Stomach smooth muscle (tissue), 2 donors: Measurements from ENCODE around the gene GPR78.

Experiments
- H3K27ac ChIP-seq: one replicate; pipeline ENCODE4 v1.7.0; 2013; ENCODE audit warnings: mild to moderate bottlenecking, low read length, inconsistent platforms
- H3K27me3 ChIP-seq, 2 donors: one replicate each; pipeline ENCODE4 v1.7.0; 2013; ENCODE audit warnings: low read length in 2 of 2; ENCODE audit not compliant: insufficient read depth in 2 of 2, control insufficient read depth in 1 of 2
- H3K36me3 ChIP-seq, 2 donors: one replicate each; pipeline ENCODE4 v1.7.0; 2013; ENCODE audit warnings: low read length in 2 of 2; ENCODE audit not compliant: control insufficient read depth in 2 of 2, insufficient read depth in 2 of 2
- H3K4me1 ChIP-seq: one replicate; pipeline ENCODE4 v1.7.0; 2013; ENCODE audit warnings: low read length; ENCODE audit not compliant: control insufficient read depth, insufficient read depth
- H3K4me3 ChIP-seq, 2 donors: one replicate each; pipeline ENCODE4 v1.7.0; 2013; ENCODE audit warnings: low read length in 2 of 2
- H3K9ac ChIP-seq, 2 donors: one replicate each; pipeline ENCODE4 v1.7.0; 2013; ENCODE audit warnings: low read length in 2 of 2, mild to moderate bottlenecking in 1 of 2
- H3K9me3 ChIP-seq, 2 donors: one replicate each; pipeline ENCODE4 v1.7.0; 2013; ENCODE audit warnings: low read length in 2 of 2; ENCODE audit not compliant: control insufficient read depth in 2 of 2
- donor health status: healthy.
- donor health status: Pancreatic carcinoma.

GPR78 gene

DNA sequence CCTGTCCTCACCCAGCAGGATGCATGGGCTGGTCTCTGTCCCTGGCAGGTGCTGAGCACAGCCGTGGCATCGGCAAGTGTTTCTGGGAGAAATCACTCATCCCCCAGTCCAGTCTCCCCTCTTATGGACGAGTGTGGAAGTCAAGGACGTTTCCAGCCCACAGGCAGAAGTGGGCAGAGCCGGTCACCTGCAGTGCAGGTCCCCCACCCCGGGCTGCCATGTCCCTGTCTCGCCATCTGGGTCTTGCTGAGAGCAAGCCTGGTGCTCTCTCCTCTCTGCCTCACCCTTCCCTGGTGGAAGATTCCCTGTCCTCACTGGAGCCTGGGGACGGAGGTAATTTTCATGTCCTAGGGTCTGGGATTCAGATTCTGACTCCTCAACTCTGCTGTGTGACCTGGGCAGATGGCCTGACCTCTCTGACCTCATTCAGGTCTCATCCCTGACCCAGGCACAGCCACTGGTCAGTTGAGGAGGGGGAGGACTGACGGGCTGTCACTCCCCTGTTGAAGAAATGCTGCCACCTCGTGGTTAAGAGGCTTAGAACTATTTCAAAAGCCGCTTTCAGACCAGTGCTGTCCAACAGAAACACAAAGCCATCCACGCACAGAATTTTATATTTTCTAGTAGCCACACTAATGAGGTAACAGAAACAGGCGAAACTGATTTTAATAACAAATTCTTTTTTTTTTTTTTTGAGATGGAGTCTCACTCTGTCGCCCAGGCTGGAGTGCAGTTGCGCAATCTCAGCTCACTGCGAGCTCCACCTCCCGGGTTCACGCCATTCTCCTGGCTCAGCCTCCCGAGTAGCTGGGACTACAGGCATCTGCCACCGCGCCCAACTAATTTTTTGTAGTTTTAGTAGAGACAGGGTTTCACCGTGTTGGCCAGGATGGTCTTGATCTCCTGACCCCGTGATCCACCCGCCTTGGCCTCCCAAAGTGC lies 14.2 kb downstream of the GPR78 start:
- Histone ChIP-seq H3K4me1 (peaks cover 16% of the 10 kb centered on the region), H3K9ac (no peak overlapping the region), H3K27ac (no peak overlapping the region), H3K9me3 (no peaks in the 10 kb centered on the region), H3K36me3 (no peaks in the 10 kb centered on the region), H3K27me3 (peaks cover 35 to 40% of the 10 kb centered on the region in 2 donors), H3K4me3 (no peak overlapping the region)

DNA sequence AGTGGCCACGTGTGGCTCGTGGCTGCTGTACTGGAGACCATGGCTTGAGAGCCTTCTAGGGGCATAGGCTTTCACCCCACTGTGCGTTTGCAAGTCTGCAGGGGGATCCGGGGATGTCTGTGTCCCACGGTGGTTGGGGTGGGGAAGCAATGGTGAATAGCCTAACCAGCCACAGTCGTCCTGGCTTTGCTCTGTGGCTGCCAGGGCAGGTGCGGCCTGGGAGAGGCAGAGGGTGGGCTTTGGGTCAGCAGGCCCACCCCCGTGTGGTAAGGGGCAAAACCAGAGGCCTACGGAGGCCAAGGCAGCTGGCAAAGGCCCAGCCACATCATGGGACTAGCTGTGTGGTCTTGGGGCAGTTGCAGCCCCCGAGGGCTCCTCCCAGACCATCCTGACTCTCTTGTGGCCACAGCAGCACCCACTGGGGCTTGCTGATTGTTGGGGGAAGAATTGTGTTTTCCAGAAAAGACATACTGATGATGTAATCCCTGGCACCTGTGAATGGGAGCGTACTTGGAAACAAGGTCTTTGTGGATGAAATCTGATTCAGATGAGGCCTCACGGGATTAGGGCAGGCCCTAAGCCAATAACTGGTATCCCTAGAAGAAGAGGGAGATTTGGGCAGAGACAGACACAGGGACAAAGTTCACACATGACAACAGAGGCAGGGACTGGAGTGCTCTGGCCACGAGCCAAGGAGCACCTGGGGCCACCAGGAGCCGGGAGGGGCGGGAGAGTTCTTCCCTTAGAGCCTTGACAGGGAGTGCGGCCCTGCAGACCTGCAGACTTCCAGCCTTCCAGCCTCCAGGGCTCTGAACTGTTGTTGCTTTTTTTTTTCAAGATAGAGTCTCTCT lies 15.3 kb downstream of the GPR78 start:
- peaks cover 29 to 36% of the 10 kb centered on the region in 2 donors for H3K27me3 ChIP-seq
- H3K27ac ChIP-seq: no peak overlapping the region
- peaks cover 16% of the 10 kb centered on the region for H3K4me1 ChIP-seq
- no peak overlapping the region for H3K9ac ChIP-seq
- no peak overlapping the region for H3K4me3 ChIP-seq
- H3K36me3 ChIP-seq: no peaks in the 10 kb centered on the region
- H3K9me3 ChIP-seq: no peaks in the 10 kb centered on the region

DNA sequence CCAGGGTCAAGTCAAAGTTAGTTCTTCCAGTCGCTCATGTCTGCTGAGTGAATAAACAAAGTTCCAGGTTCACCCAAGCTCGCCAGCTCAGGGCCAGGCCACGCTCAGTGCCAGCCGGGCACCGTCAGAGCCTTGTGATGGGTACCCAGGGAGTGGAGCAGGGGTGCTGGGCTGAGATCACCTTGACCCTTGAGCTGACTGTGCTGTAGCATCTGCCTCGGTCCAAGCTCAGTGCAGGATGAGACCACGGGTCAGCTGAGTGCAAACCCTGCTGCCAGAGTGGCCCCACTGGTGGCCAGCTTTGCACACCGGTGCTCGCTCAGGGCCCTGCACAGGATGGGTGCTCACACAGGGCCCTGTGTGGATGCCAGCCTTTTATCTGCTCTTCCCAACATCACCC lies 16.7 kb downstream of the GPR78 start:
- peaks cover 18 to 24% of the 10 kb centered on the region in 2 donors for H3K27me3 ChIP-seq
- no peaks in the 10 kb centered on the region for H3K36me3 ChIP-seq
- no peak overlapping the region for H3K9ac ChIP-seq
- H3K4me3 ChIP-seq: no peak overlapping the region
- H3K27ac ChIP-seq: no peak overlapping the region
- no peaks in the 10 kb centered on the region for H3K9me3 ChIP-seq
- peaks cover 16% of the 10 kb centered on the region for H3K4me1 ChIP-seq

DNA sequence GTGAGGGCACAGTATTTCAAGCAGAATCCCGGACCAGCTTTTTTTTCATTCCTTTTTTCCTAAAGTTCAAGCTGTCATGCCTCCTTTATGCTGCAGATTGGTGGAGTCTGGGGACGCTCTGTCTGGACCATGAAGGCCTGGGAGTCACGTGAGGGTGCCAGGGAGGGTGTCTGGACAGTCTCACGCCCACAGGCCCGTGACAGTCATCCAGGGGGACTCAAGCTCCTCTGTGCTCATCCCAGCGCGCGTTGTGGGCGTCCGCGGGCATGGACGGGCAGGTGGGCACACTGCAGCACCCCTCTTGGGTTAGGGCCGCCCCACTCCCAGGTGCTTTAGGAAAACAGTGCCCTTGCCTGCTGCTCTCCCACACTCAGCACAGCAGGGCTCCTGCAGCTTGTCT lies 17.1 kb downstream of the GPR78 start:
- Histone ChIP-seq H3K9ac (no peak overlapping the region), H3K27me3 (peaks cover 14 to 20% of the 10 kb centered on the region in 2 donors), H3K4me3 (no peak overlapping the region), H3K36me3 (no peaks in the 10 kb centered on the region), H3K9me3 (no peaks in the 10 kb centered on the region), H3K27ac (no peak overlapping the region), H3K4me1 (peaks cover 16% of the 10 kb centered on the region)

DNA sequence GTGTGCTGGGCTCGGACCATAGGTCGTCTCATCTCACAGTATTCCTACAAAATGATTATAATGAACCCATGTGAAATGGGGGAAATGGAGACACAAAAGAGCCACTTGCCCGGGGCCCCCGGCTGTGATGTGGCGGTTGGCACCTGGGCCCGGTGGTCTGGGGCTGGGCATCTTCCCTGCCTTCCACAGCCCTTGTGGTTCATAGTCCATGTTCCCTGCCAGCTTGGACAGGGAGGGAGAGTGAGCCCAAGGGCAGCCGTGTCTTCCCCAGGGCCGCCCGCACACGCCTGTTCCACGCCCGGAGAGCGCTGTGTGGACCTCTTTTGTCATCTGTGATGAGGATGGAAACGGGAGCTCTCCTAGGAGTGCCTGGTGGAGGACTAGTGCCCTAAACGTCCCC lies 17.6 kb downstream of the GPR78 start:
- H3K9me3 ChIP-seq: no peaks in the 10 kb centered on the region
- peaks cover 12 to 15% of the 10 kb centered on the region in 2 donors for H3K27me3 ChIP-seq
- H3K27ac ChIP-seq: no peak overlapping the region
- peaks cover 16% of the 10 kb centered on the region for H3K4me1 ChIP-seq
- no peaks in the 10 kb centered on the region for H3K36me3 ChIP-seq
- H3K9ac ChIP-seq: no peak overlapping the region
- no peak overlapping the region for H3K4me3 ChIP-seq

DNA sequence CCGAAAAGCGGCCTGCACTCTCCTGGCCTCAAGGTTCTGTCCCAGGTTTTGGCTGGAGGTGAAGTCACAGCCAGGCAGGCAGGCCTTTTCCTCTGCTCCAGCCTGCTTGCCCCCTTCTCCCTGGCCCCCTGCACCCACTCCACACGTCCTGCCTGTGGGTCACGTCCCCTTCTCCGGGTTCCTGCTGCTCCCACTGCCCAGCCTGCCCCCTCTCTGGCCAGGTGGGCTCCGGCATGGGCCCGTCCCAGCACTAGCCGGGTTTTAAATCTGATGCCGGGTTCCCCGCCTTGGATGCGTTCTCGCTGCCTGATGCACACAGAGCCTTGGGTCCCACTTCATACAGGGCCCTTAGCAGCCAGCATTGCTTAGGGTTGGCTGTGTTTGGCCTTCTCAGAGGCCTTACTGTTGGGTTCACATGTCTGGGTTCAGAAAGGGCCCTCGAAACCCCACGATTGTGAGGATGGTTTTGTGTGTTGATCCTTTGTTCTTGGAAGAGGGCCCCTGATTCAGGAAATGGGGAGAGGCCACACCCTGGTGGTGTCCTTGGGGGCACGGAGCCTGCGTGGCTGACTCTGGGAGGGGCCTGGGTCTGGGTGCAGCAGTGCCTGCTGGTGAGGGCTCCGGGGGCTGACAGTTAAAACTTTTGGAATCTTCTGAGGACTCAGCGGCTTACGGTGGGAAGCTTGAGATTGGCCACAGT lies 18.3 kb downstream of the GPR78 start:
- Histone ChIP-seq H3K27ac (no peak overlapping the region), H3K4me1 (peaks cover 16% of the 10 kb centered on the region), H3K4me3 (no peak overlapping the region), H3K9ac (no peak overlapping the region), H3K36me3 (no peaks in the 10 kb centered on the region), H3K27me3 (peaks cover 6 to 8% of the 10 kb centered on the region in 2 donors), H3K9me3 (no peaks in the 10 kb centered on the region)

DNA sequence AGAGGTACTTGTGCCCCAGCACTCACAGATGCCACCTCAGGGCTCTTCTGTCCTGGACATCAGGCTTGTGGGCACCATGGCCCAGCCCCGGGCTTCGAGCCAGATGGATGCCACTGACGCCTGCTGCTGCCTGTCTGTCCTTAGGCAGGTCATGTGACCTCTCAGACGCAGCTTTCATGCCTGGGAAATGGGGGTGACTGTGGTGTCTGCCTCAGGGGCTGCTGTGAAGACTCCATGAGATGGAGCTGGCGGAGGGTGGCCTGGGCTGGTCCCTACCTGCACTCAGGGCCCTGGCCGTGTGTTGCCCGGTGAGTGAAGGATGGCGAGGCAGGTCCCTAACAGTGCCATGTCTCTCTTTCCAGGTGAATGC lies 18.9 kb downstream of the GPR78 start:
- H3K27me3 ChIP-seq: peaks cover under 1 to 2% of the 10 kb centered on the region in 2 donors
- H3K4me3 ChIP-seq: no peak overlapping the region
- no peak overlapping the region for H3K9ac ChIP-seq
- H3K27ac ChIP-seq: no peak overlapping the region
- H3K4me1 ChIP-seq: peaks cover 16% of the 10 kb centered on the region
- H3K36me3 ChIP-seq: no peaks in the 10 kb centered on the region
- H3K9me3 ChIP-seq: no peaks in the 10 kb centered on the region

DNA sequence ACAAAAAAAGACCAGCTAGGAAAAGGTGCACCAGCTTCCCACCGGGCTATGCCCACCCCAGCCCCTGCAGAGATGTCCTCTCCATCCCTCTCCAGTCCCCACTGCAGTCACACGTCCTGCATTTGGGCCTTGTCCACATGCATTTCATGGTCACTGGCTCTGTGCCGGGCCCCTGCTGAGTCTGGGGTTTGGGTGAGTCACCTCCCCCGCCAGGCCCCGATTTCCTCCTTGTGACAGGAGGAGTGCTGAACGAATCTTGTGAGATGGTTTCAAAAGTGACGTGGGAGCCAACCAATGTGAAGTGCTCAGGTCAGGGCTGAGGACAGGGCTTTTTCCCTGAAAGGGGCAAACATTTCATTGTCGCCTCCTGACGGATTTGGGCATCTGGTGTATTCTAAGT lies 19.5 kb downstream of the GPR78 start:
- Histone ChIP-seq H3K36me3 (no peaks in the 10 kb centered on the region), H3K9me3 (no peaks in the 10 kb centered on the region), H3K4me1 (peaks cover 12% of the 10 kb centered on the region), H3K27ac (no peak overlapping the region), H3K9ac (no peak overlapping the region), H3K4me3 (no peak overlapping the region), H3K27me3 (no peaks in the 10 kb centered on the region)

DNA sequence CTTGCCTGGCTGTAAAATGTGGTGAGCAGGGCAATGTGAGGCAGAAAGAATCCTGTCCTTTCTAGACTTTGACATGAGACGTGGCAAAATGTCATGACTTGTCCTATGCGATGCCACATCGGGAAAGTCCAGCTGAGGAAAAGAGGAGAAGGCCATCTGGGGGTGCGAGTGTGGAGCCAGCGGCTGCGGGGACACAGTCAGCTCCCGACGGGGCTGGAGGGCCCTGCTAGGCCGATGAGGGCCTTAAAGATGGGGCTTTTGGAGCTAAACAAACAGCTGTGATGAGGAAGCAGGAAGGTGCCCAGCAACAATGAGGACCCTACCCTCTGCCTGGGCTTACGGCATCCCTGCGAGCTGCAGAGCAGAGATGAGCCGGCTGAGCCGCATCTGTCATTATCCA lies 20.1 kb downstream of the GPR78 start:
- Histone ChIP-seq H3K9ac (no peak overlapping the region), H3K27me3 (no peaks in the 10 kb centered on the region), H3K9me3 (no peaks in the 10 kb centered on the region), H3K4me1 (peaks cover 12% of the 10 kb centered on the region), H3K36me3 (no peaks in the 10 kb centered on the region), H3K4me3 (no peak overlapping the region), H3K27ac (no peak overlapping the region)

DNA sequence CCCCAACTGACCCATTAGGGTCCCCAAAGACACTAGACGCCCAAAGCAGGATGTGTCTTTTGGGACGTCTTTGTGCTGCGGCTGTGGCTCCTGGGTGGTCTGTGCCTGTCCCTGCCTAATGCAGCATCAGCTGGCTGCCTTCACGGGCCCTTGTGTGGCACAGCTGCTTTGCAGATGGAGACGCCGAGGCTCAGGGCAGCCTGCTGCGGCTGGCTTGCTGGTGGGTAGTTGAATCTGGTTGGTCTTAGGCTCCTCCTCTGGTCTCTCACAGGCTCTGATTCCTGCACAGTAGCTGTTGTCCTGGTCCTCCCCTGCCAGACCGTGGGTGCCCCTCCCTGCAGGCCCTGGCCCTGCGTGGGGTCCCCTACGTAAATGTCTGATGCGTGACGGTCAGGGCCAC lies 20.5 kb downstream of the GPR78 start:
- Histone ChIP-seq H3K9me3 (no peaks in the 10 kb centered on the region), H3K4me1 (peaks cover 12% of the 10 kb centered on the region), H3K36me3 (no peaks in the 10 kb centered on the region), H3K9ac (no peak overlapping the region), H3K27ac (no peak overlapping the region), H3K27me3 (no peaks in the 10 kb centered on the region), H3K4me3 (no peak overlapping the region)
